ENCODE results near the gene MC1R.

Gene MC1R

DNA sequence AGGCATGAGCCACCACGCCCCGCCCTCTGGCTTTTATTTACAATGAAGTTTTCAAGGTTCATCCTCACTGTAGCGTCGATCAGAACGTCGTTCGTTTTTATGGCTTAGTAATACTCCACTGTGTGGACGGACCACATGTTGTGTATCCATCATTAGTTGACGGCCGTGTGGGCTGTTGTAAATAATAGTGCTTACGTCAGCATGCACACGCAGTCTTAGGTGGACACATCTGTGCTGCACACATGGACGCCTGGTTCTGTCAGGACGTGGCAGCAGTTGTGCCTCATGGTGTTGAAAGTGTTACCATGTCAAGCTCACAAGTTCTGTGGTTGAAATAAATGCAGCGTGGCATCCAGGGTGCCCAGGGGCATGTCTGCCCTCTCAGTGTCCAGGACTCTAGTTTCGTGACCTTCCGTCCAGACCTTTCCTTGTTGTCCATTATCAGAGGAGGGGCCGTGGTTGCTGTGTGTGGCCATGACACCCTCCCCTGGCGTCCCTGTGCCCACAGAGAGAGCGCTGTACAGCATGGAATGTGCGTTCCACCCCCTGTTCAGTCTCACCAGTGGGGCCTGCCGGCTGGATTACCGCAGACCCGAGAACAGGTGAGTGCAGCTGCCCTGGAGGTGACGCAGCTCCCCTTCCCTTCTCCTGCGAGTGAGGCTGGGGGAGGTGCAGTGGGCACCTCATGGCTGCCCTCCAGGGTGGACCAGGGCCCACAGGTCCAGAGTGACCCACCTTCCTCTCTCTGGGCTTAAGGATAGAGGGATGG, 23.0 kb upstream of the MC1R start:
- no peak for DNase-seq (ENCODE audit: low read depth in 2 of 2)

DNA sequence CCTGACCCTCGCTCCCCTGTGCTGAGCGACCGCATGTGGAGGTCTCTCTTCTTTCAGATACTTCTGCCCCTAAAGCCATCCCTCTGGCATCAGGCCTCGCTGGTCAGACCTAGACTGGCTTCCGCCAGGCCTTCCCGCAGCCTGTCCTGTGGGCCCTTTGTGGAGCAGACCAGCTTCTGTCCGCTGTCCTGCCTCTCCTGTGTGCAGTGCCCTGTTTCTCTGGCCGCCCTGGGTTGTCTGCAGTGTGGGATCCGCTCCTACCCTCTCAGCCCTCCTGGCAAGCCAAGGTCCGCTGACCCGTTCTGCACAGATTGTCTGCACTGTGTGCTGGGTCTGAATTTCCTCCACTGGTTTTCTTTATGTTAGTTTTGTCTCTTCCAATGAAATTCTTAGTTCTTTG, 21.5 kb upstream of the MC1R start:
- DNase-seq (ENCODE audit: low read depth in 2 of 2), result no peak

DNA sequence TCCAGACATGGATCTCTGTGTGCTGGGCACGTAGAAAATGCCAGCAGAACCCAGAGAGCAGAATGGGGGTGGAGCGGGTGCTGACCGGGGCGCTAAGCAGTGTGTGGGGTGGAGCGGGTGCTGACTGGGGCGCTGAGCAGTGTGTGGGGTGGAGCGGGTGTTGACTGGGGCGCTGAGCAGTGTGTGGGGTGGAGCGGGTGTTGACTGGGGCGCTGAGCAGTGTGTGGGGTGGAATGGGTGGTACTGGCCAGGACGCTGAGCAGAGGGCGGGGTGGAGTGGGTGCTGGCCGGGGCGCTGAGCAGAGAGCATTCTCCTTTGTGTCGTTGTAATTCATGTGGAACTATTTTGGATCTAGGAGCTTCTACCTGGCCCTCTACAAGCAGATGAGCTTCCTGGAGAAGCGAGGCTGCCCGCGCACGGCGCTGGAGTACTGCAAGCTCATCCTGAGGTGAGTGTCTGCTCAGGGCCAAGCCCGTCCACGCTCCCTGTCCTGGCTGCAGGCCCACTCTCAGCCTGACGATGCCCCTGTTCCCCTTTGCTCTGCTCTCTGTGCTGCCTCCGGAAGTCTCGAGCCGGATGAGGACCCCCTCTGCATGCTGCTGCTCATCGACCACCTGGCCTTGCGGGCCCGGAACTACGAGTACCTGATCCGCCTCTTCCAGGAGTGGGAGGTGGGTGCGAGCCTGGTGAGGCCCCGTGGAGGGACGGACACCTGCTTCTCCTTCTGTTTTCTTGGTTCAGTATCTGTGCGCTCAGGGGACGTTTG, 20.3 kb upstream of the MC1R start:
- DNase-seq (ENCODE audit: low read depth in 2 of 2), result no peak

DNA sequence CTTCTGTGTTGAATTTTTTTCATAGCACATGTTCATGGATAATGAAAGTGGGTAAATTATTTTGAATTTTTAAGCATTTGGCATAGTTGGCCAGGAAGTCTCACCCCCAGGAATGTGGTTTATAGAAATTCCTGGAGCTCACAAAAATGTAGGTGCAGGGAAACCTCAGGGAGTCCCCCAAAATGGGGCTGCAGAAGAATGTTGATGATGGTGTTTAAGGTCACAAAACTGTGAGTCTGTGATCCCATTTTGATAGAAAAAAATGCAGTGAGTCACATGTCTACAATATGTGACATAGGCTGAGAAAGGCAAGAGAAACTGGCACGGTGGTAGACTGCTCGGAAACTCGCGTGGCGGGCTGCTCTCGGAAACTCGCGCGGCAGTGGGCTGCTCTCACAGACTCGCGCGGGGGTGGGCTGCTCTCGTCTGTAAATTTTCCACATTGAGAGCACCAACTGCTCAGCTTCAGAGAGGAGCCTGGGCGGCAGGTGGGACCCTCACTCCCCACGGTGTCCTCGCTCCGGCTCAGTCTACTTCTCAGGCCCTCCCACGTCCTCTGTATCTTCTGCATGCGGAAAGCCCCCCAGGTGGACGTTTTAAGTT, 18.7 kb upstream of the MC1R start:
- no peak for DNase-seq (ENCODE audit: low read depth in 2 of 2)

GRCh38 chr16:89900885-89901284, 17.8 kb upstream of the MC1R start:
- no peak for DNase-seq (ENCODE audit: low read depth in 2 of 2)

DNA sequence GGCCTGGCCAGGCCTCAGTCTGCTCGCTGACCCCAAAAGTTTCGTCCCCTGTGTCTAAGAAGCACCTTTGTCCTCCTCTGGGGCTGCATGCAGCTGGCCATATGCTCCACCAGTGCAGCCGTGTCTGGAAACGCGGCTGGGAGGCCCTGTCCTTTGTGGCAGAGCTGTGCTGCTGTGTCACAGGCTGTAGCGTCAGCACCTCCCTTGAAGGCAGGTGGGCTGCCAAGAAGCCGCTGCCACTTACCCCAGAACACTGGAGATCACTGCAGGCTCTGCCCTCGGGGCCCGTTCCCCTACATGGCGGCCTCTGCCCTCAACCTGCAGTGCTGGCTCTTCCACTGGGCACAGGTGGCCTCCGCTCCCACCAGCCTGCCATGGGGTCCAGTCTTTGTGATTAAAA, 15.7 kb upstream of the MC1R start:
- no peak for DNase-seq (ENCODE audit: low read depth in 2 of 2)

- no peak for DNase-seq (ENCODE audit: low read depth in 2 of 2)
Observed at GRCh38 chr16:89903908-89904515, 14.7 kb upstream of the MC1R start.

- no peak for DNase-seq (ENCODE audit: low read depth in 2 of 2)
Observed at GRCh38 chr16:89904606-89905510, 13.8 kb upstream of the MC1R start.

DNA sequence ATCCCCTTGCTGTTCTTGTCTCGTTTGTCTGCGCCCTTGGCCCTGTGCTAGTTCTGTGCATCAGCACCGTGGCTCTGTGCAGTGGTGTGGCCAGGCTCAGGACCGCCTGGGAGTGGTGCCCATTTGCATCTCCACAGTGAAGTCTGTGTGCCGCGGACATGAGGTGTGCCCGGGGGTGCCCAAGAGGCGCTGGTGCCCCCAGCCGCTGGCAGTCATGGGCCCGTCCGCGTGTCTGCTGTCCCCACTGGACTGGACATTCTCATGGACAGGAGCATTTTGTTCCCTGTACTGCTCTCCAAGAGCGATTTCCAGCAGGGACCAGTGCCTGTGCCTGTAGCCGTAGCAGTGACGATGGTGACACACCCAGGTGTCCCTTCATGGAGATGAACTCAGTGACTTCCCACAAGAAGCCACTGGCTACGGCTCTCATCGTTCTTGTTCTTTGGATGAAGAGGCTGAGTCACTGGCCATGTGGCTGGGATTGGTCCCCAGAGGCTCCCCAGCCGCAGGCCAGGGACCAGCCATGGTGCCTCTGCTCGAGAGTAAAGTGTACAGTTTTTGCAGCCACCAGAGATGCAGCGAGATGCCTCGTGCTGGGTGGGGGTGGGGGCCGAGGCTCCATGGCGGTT, 13.0 kb upstream of the MC1R start:
- no peak for DNase-seq (ENCODE audit: low read depth in 2 of 2)

DNA sequence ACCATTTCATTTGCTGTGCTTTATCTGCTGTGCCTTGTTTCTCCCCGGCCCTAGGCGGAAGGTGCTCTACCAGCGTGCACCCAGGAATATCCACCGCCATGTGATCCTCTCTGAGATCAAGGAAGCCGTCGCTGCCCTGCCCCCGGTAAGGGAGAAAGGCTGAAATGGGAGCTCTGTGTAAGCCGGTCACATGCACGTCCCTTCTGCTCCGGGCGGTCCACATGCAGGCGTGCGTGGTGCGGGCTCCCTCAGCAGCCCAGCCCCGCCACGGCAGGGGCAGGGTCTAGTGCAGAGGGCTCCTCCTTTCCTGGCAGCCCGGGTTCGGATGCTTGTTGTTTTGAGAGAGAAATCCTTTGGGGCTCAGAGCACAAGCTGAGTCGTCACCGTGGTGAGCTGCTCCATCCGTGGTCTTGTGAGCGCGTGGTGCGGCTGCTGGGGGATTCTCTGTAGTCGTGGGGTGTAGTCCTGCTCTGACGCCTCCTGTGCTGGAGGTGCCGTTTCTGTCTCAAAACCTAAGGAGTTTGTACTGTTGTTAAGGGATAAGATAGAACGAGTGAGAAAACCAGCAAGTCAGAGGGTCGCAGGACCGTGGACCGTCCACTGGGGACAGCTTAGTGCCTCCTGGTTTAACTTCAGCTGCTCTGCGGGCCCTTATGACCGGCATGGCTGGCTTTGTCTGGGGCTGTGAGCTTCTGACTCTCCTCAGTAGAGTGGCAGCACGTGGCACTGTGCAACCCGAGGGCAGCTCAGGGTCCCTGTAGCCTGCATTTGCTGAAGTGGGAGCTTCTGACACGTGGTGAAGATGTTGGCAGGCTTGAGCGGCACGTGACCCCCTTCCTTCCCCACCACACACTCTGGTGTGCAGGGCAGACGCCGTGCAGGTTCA, 12.3 kb upstream of the MC1R start:
- DNase-seq (ENCODE audit: low read depth in 2 of 2), result no peak

DNA sequence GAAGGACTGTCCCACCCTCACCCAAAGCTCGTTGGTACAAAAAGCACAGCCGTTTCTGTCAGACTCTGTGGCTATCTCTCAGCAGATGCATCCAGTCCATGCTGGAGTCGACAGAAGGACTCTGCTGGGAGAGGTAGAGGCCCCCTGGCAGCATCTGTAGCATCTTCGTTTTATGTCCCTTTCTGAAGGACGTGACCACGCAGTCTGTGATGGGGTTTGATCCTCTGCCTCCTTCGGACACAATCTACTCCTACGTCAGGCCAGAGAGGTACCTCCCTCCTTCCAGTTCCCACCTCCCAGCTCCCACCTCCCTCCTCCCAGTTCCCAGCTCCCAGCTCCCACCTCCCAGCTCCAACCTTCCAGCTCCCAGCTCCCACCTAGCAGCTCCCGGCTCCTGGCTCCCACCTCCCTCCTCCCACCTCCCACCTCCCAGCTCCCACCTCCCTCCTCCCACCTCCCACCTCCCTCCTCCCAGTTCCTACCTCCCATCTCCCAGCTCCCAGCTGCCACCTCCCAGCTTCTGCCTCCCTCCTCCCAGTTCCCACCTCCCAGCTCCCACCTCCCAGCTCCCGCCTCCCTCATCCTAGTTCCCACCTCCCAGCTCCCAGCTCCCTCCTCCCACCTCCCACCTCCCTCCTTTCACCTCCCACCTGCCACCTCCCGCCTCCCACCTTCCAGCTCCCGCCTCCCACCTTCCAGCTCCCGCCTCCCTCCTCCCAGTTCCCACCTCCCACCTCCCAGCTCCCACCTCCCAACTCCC, 11.4 kb upstream of the MC1R start:
- DNase-seq (ENCODE audit: low read depth in 2 of 2), result no peak

DNA sequence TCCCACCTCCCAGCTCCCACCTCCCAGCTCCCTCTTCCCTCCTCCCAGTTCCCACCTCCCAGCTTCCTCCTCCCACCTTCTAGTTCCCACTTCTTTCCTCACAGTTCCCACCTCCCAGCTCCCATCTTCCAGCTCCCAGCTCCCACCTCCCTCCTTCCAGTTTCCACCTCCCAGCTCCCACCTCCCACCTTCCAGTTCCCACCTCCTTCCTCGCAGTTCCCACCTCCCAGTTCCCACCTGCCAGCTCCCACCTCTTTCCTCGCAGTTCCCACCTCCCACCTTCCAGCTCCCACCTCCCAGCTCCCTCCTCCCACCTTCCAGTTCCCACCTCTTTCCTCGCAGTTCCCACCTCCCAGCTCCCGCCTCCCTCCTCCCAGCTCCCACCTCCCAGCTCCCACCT, 10.4 kb upstream of the MC1R start:
- no peak for DNase-seq (ENCODE audit: low read depth in 2 of 2)

- DNase-seq (ENCODE audit: low read depth in 2 of 2), result peak; percentile 39 to 53
Observed at GRCh38 chr16:89909777-89910716, 8.6 kb upstream of the MC1R start.

GRCh38 chr16:89910717-89911354, 7.8 kb upstream of the MC1R start:
- DNase-seq (ENCODE audit: low read depth in 2 of 2), result no peak

GRCh38 chr16:89911375-89911774, 7.3 kb upstream of the MC1R start:
- no peak for DNase-seq (ENCODE audit: low read depth in 2 of 2)

DNA sequence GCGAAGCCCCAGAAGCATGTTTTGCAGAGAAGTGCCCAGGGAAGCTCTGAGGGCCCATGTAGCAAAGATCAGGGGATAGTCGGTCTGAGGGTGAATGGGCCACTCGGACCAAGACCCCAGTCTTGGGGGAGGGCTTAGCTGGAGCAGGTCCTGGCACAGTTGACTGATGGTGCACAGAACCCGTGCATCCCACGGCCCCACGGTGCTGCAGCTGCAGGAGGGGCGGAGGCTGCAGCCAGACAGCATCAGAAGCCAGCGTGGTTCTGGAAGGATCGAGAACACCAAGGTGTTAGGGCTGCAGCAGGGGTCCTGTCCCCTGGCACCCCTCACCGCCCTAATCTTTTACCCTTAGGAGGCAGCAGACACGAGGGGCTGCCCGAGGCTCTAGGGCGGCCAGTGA, 6.5 kb upstream of the MC1R start:
- no peak for DNase-seq (ENCODE audit: low read depth in 2 of 2)

GRCh38 chr16:89912627-89913026, 6.0 kb upstream of the MC1R start:
- no peak for DNase-seq (ENCODE audit: low read depth in 2 of 2)

All from stimulated activated CD4-positive, alpha-beta T cell treated with anti-CD3 and anti-CD28 coated beads, Interleukin-1b, Interleukin-23, amount 100 ng/mL, for 1 hour (primary cell).